Measurements from ENCODE around the gene ZNF621.
A peak's percentile ranks its signal among the peaks of the same experiment; 100 is the strongest.

The ZNF621 gene

GRCh38 chr3:40524568-40525285, at the start of gene ZNF621:
TSS of gene ZNF621 (plus strand) at chr3:40524960. CDS start at chr3:40525841, 881 bp downstream.
- DNase-seq = peak; percentile 92

GRCh38 chr3:40476478-40477470, 48.0 kb upstream of the ZNF621 start, which contains the start of gene ZNF619:
TSS of gene ZNF619 (plus strand) at chr3:40477122. CDS start at chr3:40477980, 858 bp downstream.
- DNase-seq = peak; percentile 78

GRCh38 chr3:40477666-40478065, 47.1 kb upstream of the ZNF621 start:
- no peak for DNase-seq

GRCh38 chr3:40487172-40487571, 37.6 kb upstream of the ZNF621 start:
- DNase-seq = no peak

GRCh38 chr3:40490916-40491315, 33.8 kb upstream of the ZNF621 start:
- DNase-seq = no peak

- no peak for DNase-seq
Measured at GRCh38 chr3:40494698-40495097, 30.1 kb upstream of the ZNF621 start.

- no peak for DNase-seq
Measured at GRCh38 chr3:40497288-40497687, 27.5 kb upstream of the ZNF621 start.

GRCh38 chr3:40499952-40500351, 24.8 kb upstream of the ZNF621 start:
- DNase-seq = no peak

GRCh38 chr3:40502034-40502433, 22.7 kb upstream of the ZNF621 start:
- DNase-seq = no peak

- no peak for DNase-seq
Measured at GRCh38 chr3:40504636-40505430, 19.9 kb upstream of the ZNF621 start.

- peak; percentile 78 for DNase-seq
Measured at GRCh38 chr3:40505599-40506462, 18.9 kb upstream of the ZNF621 start, which contains the start of gene ZNF620. TSS of gene ZNF620 (plus strand) at chr3:40506039. CDS start at chr3:40506353, 314 bp downstream.

GRCh38 chr3:40511031-40511718, 13.6 kb upstream of the ZNF621 start:
- DNase-seq = no peak

GRCh38 chr3:40516201-40516600, 8.6 kb upstream of the ZNF621 start:
- DNase-seq = no peak

- DNase-seq = no peak
Measured at GRCh38 chr3:40518067-40518466, 6.7 kb upstream of the ZNF621 start.

- no peak for DNase-seq
Measured at GRCh38 chr3:40518848-40519247, 5.9 kb upstream of the ZNF621 start.

- no peak for DNase-seq
Measured at GRCh38 chr3:40521254-40521653, 3.5 kb upstream of the ZNF621 start.

GRCh38 chr3:40523781-40524180, 979 bp upstream of the ZNF621 start:
- DNase-seq = no peak

GRCh38 chr3:40524222-40524567, 565 bp upstream of the ZNF621 start:
- no peak for DNase-seq

- DNase-seq = no peak
Measured at GRCh38 chr3:40528426-40528825, 3.7 kb downstream of the ZNF621 start.

- DNase-seq = no peak
Measured at GRCh38 chr3:40532252-40532651, 7.5 kb downstream of the ZNF621 start.

- DNase-seq = no peak
Measured at GRCh38 chr3:40534283-40534682, 9.5 kb downstream of the ZNF621 start.
